GM11168 (cell line): ENCODE data around the gene MAP2.

Experiments
- in situ Hi-C: fragments of 300-500 bp; cut with MboI; formaldehyde crosslinking; loops from one replicate; pipeline ENCODE4 v1.12.0; 2022; ENCODE audit warnings: low sequenced_read_pairs; ENCODE audit not compliant: unreplicated experiment

The MAP2 gene

GRCh38 chr2:209422191-209422754 is 1.6 kb upstream of the MAP2 start:
- in situ Hi-C loops, result no loop called here

- in situ Hi-C loops, result no loop called here
Measured at GRCh38 chr2:209424199-209424701, 403 bp downstream of the MAP2 start.

GRCh38 chr2:209424781-209425470 is 1.1 kb downstream of the MAP2 start:
- in situ Hi-C loops, result no loop called here

GRCh38 chr2:209425471-209426071 is 1.7 kb downstream of the MAP2 start:
- in situ Hi-C loops, result no loop called here

GRCh38 chr2:209426432-209426831 is 2.6 kb downstream of the MAP2 start:
- in situ Hi-C loops, result no loop called here

- in situ Hi-C loops, result no loop called here
Measured at GRCh38 chr2:209431701-209432100, 7.9 kb downstream of the MAP2 start.

GRCh38 chr2:209441541-209441940 is 17.7 kb downstream of the MAP2 start:
- in situ Hi-C loops, result no loop called here

- in situ Hi-C loops, result no loop called here
Measured at GRCh38 chr2:209442939-209443338, 19.1 kb downstream of the MAP2 start.

- in situ Hi-C loops, result no loop called here
Measured at GRCh38 chr2:209445485-209445884, 21.6 kb downstream of the MAP2 start.

- in situ Hi-C loops, result no loop called here
Measured at GRCh38 chr2:209451209-209451834, 27.5 kb downstream of the MAP2 start.

- in situ Hi-C loops, result no loop called here
Measured at GRCh38 chr2:209456489-209456888, 32.6 kb downstream of the MAP2 start.

- in situ Hi-C loops, result no loop called here
Measured at GRCh38 chr2:209458008-209458979, 34.4 kb downstream of the MAP2 start.

- in situ Hi-C loops, result no loop called here
Measured at GRCh38 chr2:209459359-209459758, 35.5 kb downstream of the MAP2 start.

GRCh38 chr2:209460151-209460761 is 36.4 kb downstream of the MAP2 start:
- in situ Hi-C loops, result no loop called here

- in situ Hi-C loops, result no loop called here
Measured at GRCh38 chr2:209463226-209463625, 39.4 kb downstream of the MAP2 start.

- in situ Hi-C loops, result no loop called here
Measured at GRCh38 chr2:209463835-209464234, 40.0 kb downstream of the MAP2 start.

GRCh38 chr2:209468846-209469245 is 45.0 kb downstream of the MAP2 start:
- in situ Hi-C loops, result no loop called here

- in situ Hi-C loops, result no loop called here
Measured at GRCh38 chr2:209469481-209469880, 45.6 kb downstream of the MAP2 start.

- in situ Hi-C loops, result no loop called here
Measured at GRCh38 chr2:209470466-209470865, 46.6 kb downstream of the MAP2 start.

GRCh38 chr2:209471037-209471436 is 47.2 kb downstream of the MAP2 start:
- in situ Hi-C loops, result no loop called here
